Lung microvascular endothelial cell (primary cell): ENCODE measurements around the gene DBNDD1. TPM values are rescaled to one million over a fixed set of nuclear protein-coding genes. Genes with fewer than 3 reads are reported as not detected.
"Not testable (repeated sequence)": the region's sequence is repeated elsewhere in the genome, so short reads cannot be mapped to it uniquely, and the experiment has no call there.

Experiments used
- DNase-seq, 2 donors: peaks; one replicate each; pipeline versions ENCODE4 v3.0.0 to v3.0.0-alpha.2; 2010; ENCODE audit warnings: low read depth in 2 of 2
- total RNA-seq: library from RNA; depleted of rRNA; stranded (reverse); fragments of >200 nt; gene quantifications from 2 replicates; pipeline ENCODE4 v1.2.1, GENCODE V29; 2014

DBNDD1 gene
- total RNA-seq, 1 donor from 2014 or later: 11.5 TPM

DNA sequence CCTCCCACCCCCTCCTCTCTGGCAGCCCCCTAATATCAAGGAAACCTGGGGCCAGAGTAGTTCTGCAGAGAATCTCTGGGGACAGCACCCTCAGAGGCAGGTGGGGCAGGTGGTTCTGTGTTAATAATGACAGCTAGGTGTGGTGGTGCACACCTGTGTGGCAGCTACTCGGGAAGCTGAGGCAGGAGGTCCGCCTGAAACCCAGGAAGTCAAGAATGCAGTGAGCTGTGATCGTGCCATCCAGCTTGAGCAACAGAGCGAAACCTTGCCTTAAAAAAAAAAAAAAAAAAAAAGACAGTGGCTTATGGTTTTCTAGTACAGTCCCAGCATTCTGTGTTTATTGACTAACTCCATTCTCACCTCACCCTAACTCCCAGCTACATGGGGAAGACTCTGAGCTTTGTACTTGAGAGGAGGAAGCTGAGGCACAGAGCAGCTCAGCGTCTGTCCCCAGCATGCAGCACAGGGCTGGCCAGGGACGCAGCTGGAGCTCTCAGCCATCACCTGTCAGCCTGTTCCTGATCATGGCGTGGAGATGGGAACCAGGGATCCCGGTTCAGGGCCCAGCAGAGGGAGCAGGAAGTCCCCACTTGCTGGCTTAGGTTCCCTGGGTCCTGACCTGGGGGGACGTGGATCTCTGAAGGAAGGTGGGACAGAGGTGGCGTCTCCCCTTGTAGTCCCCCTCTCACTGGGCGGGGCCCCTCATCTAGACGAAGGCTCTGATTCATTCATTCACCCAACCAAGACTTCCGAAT, 6.1 kb downstream of the DBNDD1 start:
- no peak for DNase-seq

DNA sequence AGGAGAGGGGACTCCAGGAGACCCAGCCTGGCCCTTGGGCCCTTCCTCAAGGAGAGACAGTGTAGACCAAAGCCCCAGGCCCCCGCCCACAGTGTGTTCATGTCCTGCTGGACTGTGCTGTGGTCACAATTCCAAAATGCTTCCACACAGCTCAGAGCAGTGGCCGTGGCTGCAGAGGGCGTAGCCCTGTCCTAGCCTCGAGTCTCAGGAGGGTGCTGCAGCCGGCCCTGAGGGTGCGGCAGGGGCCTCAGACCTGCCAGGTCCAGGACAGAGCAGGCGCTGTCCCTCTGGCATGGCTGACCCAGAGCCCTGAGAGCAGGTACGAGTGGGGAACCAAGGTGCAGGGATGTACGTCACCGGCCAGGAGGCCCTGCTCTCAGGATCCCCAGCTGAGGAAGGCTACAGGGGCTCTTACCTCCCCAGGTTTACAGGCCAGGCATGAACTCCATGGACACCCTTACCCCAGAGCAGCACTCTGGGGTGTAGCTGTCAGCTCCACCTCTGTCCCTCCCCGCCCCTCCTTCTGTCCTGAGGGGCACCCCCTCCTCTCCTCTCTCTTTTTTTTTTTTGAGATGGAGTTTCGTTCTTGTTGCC, 7.3 kb downstream of the DBNDD1 start:
- DNase-seq: no peak

DNA sequence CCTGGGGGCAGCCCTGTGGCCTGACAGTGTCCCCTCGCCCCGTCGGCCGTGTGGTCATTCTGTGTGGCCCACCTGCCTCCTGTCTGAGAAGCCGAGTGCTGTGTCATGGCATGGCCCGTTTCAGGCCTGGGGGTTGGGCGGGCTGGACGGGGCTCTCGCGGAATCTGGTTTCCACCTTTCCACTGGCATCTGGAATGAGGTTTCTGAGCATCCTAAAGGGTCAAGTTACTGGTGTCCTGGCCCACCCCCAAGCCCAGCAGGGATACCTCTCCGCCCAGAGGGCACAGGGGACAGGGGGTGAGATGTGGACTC, 7.8 kb downstream of the DBNDD1 start:
- DNase-seq: no peak

DNA sequence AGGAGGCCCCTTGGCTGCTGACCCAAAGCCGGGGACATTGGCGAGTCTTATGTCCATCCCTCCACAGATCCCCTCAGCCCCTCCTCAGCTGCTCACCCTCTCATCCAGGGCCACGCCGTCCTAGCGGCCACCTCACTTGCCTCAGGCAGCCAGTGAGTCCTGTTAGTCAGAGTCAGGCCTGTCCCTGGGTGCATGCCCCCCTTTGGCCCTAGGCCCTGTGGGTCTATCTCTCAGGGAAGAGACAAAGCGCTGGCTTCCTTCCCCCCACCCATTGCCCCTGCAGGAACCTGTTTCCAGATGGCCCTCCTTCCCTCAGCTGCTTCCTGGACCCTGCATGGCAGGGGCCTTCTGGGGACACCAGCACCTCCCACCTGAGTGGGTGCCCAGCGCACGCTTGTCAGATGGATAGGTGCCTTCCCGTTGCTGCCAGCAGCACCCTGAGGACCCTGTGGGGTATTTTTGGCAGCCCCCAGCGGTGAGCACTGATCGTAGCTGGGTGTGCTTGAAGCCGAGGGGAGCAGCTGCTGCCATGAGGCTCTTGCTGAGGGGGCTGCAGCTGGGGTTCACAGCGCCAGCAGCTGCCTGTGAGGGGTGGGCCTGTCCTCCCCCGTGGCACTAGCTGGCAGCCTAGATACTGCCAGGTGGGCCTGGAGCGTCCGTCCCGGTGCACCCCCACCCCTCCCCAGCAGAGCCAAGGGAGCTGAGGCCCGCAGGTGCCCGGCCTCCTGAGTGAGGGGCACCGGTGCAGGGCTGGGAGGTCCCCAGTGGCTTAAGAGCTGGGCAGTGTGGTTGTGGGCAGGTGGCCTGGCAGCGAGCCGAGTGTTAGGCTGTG, 8.4 kb downstream of the DBNDD1 start:
- no peak for DNase-seq

DNA sequence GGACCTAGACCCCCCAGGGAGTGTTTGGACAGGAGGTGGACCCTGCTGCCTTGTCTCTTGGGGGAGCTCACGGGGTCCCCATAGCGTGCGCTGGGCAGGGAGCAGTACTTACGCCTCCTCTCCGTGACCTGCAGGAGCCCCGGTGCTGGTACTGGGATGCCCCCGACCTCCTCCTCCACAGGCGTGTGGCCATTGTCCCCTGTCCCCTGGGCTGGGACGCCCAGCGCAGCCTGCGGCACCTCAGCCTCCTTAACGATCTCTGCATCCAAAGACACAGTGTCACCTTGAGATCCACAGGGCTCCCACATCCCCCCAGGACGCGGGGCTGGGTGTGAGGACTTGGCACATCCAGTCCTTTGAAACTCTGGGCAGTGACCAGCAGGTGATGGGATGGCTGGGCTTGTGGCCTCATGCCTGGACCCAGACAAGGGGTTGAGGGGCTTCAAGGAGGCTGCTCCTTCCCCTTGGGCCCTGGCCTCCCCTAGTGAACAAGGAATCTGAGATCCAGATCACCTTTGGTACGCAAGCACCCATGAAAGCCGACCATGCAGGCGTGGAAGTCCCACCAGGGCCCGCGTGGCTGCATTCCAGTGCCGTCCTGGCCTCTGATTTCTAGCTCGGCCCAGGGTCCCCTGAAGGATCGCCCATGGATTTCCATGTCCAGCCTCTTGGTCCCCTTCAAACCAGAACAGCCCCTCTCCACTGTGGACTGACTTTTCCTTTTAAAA, 9.9 kb downstream of the DBNDD1 start:
- DNase-seq: no peak

DNA sequence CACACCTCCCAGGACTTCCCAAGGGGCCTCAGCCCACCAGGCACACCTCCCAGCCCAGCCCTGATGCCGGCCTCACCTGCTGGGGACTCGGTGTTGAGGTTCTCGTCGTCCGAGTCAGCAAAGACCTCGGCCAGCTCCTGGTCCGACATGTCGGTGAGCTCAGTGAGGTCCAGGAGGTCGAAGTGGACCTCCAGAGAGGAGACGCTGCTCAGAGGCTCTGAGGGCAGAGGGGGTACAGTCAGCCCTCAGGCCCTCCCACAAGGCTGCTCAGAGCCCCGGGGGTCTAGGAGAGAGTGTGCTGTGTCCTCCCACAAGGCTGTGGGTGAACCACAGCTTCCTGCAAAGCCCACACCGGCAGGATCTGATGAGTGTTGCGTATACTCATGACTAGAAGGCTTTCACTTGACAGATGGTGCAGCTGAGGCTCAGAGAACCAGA, 10.5 kb downstream of the DBNDD1 start:
- DNase-seq: no peak

DNA sequence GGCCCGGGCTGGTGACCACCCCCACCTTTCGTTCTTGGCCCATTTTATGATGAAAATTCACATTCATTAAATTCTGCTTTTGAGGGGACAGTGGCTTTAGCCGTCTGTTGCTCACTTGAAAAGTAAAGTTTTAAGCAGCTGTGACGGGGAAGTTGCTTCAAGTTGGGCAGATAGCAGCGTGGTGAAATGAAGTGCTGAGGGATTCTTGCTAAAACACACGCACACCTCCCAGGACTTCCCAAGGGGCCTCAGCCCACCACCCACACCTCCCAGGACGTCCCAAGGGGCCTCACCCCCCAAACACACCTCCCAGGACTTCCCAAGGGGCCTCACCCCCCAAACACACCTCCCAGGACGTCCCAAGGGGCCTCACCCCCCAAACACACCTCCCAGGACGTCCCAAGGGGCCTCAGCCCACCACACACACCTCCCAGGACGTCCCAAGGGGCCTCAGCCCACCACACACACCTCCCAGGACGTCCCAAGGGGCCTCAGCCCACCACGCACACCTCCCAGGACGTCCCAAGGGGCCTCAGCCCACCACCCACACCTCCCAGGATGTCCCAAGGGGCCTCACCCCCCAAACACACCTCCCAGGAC, 11.5 kb downstream of the DBNDD1 start:
- not testable (repeated sequence) for DNase-seq

DNA sequence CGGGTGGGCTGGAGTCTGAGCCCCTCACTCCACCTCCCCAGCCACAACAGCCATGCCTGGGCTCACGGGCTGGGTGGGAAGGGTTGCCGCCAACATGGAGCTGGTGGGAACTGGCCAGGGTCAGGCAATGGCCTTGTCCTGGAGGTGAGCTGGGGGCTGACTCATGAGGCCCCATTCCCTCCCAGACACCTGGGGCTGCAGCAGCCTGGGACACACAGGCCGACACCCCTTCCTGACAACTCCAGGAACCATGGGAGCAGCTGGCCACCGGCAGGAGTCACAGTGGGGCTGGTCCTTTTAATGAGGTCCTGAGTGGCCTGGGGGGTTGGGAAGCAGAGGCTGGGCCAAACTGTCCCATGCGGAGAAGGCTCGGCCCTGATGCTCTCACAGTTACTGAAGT, 12.2 kb downstream of the DBNDD1 start:
- no peak for DNase-seq

DNA sequence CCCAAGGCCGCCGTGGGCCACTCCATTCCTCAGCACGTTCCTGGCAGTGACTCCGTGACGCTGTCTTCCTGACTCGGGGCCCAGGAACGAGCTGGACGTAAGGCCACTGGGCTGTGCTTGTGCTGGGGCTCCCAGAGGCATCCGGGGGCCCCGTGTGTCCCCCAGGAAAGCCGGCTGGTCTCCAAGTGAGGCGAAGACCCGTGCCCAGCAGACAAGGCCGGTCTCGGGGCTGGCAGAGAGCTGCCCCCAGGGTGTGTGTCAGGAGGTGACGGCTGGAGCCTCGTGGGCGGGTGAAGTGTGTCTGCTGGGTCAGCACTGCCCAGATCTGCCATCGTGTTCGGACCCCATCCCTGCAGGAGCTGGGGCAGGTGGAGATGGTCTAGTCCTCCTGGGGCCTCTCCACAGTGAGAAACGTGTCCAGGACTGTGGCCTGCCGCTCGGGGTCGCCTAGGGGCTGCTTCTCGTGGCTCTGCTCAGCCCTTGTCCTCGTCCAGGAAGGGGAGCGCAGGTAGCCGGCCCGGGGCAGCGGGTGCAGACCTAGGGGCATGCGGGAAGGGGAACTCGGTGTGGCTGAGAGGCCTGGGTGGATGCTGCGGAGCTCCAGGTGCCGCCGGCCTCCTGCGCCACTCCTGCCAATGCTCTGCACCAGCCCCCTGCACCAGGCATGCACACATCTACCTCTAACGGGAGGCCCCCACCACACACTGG, 13.1 kb downstream of the DBNDD1 start:
- DNase-seq: no peak

DNA sequence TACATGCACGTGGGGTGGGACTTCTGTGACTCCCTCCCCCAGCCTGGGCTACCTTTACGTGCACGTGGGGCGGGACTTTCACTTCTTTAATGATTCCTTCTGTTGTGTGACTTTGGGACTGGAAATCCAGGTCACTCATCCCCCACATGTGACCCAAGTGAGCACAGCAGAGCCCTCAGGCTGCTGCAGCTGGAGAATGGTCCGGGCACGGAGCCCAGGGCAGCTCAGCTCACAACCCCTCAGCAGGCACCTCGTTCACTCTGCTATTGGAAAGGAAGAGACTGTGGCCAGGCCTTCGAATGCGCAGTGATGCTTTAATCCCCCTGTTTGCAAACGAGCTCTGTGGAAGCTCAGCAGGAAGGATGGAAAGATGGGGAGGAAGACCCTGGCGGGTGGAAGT, 14.7 kb downstream of the DBNDD1 start:
- DNase-seq: no peak

DNA sequence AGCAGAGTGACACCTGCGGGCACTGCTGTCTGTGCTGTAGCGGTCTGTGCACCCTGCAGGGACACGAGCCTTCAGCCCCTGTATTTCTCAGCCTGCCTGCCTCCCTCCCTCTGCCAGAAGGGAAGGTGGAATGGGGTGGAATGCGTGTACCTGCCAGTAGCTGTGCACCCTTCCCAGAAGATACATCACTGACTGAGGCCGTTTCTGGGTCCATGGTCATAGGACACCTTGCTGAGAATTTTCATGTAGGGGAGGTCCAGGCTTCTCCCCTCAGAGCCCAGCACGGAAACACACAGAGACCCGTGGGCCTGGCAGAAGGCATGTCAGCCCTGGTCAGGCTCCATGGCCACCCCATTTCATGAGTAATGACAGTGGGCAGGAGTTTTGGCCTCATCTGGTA, 16.5 kb downstream of the DBNDD1 start:
- no peak for DNase-seq

DNA sequence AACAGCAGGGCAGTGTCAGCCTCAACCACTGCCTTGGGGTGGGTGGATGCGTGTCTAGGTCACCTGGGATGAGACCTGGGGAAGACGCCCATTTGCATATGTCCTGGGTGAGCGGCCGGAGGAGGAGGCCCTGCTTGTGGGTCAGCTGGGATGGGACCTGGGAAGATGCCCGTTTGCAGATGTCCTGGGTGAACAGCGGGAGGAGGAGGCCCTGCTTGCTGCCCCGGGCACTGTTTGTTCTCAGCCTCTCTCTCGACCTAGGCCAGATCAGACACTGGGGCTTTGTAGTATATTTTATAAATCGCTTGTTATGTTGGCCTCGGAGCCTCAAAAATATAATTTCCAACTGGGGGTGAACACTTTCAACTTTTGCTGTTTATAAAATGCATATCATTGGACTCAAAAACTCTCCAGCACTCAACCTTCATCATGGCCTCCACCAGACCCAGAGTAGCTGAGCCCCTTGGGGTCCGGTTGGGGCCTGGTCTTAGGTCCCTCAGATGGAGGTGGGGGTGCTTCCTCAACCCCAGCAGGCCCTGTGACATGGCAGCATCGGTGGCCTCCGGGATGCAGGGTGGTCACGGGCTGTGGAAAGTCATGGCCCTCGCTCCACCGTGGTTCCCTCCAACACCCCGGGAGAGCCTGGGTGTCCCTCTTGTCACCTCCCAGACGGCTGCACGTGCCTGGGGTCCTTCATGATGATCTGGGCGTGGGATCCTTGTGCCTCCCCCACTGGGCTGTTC, 17.3 kb downstream of the DBNDD1 start:
- no peak for DNase-seq

DNA sequence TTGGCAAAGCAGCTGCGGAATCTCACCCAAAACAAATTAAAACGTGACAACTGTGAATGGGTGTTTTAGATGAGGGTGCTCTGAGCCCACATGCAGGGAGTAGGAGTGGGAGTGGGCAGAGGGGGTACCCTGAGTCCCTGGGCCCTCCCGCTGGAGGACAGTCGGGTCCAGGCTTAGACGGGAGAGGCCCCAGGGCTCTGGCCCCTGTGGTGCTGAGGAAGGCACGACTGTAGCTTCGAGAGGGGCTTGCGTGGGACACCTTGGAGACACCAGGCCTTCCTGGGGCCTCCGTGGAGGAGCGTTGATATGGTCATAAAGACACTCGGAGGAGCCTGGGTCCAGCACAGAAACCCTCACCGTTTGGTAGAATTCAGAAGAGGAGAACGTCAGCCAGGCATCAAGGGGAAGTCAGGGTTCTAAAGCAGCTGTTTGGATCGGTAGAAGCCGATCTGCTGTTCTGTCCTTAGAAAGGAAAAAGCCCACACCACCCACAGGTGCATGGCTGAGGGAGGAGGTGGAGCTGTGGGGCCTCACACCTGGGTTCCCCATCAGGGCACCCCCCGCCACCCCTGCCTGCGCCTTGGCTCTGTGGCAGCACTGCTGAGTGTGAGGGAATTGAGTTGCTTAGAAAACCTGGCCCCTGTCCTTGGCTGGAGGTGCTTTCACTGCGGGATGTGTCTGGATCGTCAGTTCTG, 18.4 kb downstream of the DBNDD1 start:
- DNase-seq: no peak

DNA sequence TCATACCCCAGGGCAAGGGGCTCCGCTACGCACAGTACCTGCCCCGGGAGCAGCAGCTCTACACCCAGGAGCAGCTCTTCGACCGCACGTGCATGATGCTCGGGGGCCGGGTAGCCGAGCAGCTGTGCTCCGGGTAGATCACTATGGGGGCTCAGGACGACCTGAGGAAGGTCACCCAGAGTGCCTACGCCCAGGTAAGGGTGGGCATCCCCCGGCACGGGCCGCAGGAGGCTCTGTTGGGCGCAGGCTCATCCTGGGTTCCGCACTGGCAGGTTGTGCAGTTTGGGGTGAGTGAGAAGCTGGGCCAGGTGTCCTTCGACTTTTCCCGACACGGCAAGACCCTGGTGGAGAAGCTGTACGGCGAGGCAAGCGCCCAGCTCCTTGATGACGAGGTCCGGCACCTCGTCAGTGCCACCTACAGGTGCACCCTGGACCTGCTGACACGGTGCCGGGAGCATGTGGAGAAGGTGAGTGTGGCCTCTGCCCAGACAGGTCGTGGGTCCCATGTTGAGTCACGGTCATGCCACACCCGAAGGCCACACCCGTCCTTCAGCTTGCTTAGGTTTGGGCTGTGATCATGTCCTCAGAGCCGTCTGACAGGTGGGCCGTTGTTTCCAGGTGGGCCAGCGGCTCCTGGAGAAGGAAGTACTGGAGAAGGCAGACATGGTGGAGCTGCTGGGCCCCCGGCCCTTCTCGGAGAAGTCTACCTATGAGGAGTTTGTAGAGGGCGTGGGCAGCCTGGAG, 19.3 kb downstream of the DBNDD1 start:
- no peak for DNase-seq

DNA sequence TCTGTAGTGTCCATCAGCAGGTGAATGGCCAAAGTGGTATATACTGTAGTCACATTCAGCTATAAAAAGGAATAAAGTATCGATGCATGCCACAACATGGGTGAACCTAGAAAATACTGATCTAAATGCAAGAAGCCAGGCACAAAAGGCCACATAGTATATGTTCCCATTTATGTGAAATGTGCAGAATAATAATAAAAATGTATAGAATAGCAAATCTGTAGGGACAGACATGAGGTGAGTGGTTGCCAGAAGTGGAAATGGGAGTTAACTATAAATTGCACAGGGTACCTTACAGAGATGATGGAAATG, 23.1 kb downstream of the DBNDD1 start:
- no peak for DNase-seq

DNA sequence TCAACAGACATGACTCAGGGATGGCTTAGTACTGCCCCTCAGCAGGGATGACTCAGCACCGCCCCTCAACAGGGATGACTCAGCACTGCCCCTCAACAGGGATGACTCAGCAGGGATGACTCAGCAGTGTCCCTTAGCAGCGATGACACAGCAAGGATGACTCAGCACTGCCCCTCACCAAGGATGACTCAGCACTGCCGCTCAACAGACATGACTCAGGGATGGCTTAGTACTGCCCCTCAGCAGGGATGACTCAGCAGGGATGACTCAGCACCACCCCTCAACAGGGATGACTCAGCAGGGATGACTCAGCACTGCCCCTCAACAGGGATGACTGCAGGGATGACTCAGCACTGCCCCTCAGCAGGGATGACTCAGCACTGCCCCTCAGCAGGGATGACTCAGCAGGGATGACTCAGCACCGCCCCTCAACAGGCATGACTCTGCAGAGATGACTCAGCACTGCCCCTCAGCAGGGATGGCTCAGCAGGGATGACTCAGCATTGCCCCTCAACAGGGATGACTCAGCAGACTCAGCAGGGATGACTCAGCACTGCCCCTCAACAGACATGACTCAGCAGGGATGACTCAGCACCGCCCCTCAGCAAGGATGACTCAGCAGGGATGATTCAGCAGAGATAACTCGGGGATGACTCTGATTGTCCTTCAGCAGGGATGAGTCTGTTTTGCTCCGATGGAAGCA, 23.6 kb downstream of the DBNDD1 start:
- peak; percentile 49 to 66 for DNase-seq

DNA sequence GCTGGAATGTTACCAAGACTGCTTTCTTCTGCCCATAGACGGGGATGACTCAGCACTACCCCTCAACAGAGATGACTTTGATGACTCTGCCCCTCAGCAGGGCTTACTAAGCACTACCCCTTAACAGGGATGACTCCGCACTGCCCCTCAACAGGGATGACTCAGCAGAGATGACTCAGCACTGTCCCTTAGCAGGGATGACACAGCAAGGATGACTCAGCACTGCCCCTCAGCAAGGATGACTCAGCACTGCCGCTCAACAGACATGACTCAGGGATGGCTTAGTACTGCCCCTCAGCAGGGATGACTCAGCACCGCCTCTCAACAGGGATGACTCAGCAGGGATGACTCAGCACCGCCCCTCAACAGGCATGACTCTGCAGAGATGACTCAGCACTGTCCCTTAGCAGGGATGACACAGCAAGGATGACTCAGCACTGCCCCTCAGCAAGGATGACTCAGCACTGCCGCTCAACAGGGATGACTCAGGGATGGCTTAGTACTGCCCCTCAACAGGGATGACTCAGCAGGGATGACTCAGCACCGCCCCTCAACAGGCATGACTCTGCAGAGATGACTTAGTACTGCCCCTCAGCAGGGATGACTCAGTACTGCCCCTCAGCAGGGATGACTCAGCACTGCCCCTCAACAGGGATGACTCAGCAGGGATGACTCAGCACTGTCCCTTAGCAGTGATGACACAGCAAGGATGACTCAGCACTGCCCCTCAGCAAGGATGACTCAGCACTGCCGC, 24.4 kb downstream of the DBNDD1 start:
- peak; percentile 68 to 69 for DNase-seq

DNA sequence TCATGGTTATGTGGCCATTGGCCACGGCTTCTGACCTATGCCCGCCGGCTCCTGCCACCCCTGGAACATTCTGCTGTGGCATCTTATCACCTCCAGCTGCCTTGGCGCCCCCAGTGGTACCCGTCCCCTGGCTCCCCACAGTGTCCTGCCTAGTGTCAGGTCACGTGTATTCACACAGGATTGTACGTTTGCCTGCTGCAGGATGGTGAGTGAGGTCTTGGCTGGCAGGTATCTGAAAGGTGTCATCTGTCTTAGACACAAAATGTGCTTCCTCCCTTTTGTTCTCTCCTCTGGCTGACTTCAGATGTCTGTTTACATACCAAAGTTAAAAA, 24.9 kb downstream of the DBNDD1 start:
- DNase-seq: no peak
